B cell (primary cell): ENCODE results near the gene MAPRE2. TPM values are rescaled to one million over a fixed set of nuclear protein-coding genes. Genes with fewer than 3 reads are reported as not detected.
A peak's percentile ranks its signal among the peaks of the same experiment; 100 is the strongest.

ENCODE experiments used
- ATAC-seq: fragments of 200-7000 bp; cut with Tn5 transposase; one replicate; pipeline ENCODE4 v1.10.0; 2021; ENCODE audit warnings: low read depth, mild to moderate bottlenecking, moderate number of reproducible peaks, moderate library complexity
- CTCF ChIA-PET: fragments of 350-600 bp; sonication (Branson Sonifier 250); formaldehyde crosslinking; loops from one replicate; lab custom pipeline; 2021; ENCODE audit warnings: antibody characterized with exemption, inconsistent platforms; lab: Charles Lee
- POLR2A ChIA-PET: fragments of 350-600 bp; sonication (Branson Sonifier 250); formaldehyde crosslinking; loops from one replicate; lab custom pipeline; 2021; ENCODE audit warnings: antibody characterized with exemption; lab: Charles Lee
- DNase-seq: peaks from one replicate; pipeline ENCODE4 v3.0.0; 2013
- H2AFZ ChIP-seq: 2 replicates; pipeline ENCODE4 v1.6.1; 2012; ENCODE audit warnings: mild to moderate bottlenecking, low read depth, low read length; ENCODE audit not compliant: insufficient read depth, poor library complexity, severe bottlenecking
- H3K27ac ChIP-seq, 2 donors: 1 replicate in 1 of 2; 2 replicates in 1 of 2; pipeline ENCODE4 v1.5.1; 2012 to 2013; ENCODE audit warnings: low read length in 2 of 2, mild to moderate bottlenecking in 2 of 2, moderate library complexity in 1 of 2
- H3K27me3 ChIP-seq, 4 experiments: fragments of 200-600 bp in 1 of 4; sonication (generic) in 1 of 4; replicated peaks in 1 of 4; 1 replicate in 2 of 4; 2 replicates in 2 of 4; pipeline versions ENCODE4 v1.6.1 to v1.7.0; 2013 to 2016; ENCODE audit warnings: low read length in 3 of 4, mild to moderate bottlenecking in 2 of 4, mixed read lengths in 1 of 4, moderate library complexity in 1 of 4; ENCODE audit not compliant: insufficient read depth in 4 of 4, control insufficient read depth in 3 of 4; ENCODE audit errors: control extremely low read depth in 1 of 4
- H3K36me3 ChIP-seq, 2 experiments: replicated peaks in 1 of 2; 1 replicate in 1 of 2; 2 replicates in 1 of 2; pipeline versions ENCODE4 v1.6.1 to v1.7.1; 2013; ENCODE audit warnings: low read length in 1 of 2; ENCODE audit not compliant: insufficient read depth in 2 of 2, control insufficient read depth in 1 of 2; ENCODE audit errors: control extremely low read depth in 1 of 2, extremely low read depth in 1 of 2
- H3K4me1 ChIP-seq, 2 donors: fragments of 200-600 bp in 1 of 2; sonication (generic) in 1 of 2; 1 replicate in 1 of 2; 2 replicates in 1 of 2; pipeline versions ENCODE4 v1.5.1 to v1.6.1; 2013 to 2017; ENCODE audit warnings: low read length in 2 of 2; ENCODE audit not compliant: control insufficient read depth in 2 of 2, insufficient read depth in 2 of 2
- H3K4me2 ChIP-seq: replicated peaks from 2 replicates; pipeline ENCODE3; 2012; ENCODE audit warnings: mild to moderate bottlenecking, low read depth, low read length; ENCODE audit not compliant: poor library complexity, severe bottlenecking
- H3K4me3 ChIP-seq, 5 experiments: fragments of 200-600 bp in 1 of 5; sonication (generic) in 1 of 5; 1 replicate in 3 of 5; 2 replicates in 2 of 5; pipeline versions ENCODE4 v1.5.1 to v1.7.0; 2011 to 2016; ENCODE audit warnings: low read length in 4 of 5, mild to moderate bottlenecking in 4 of 5, low read depth in 2 of 5, control low read depth in 1 of 5, moderate library complexity in 1 of 5; ENCODE audit not compliant: insufficient read depth in 1 of 5; ENCODE audit errors: control extremely low read depth in 1 of 5, extremely low read depth in 1 of 5
- H3K79me2 ChIP-seq: fragments of 200-600 bp; sonication (generic); one replicate; pipeline ENCODE4 v1.6.0; 2016; ENCODE audit warnings: low read length; ENCODE audit not compliant: control insufficient read depth, insufficient read depth
- H3K9ac ChIP-seq: fragments of 200-600 bp; sonication (generic); 2 replicates; pipeline ENCODE4 v1.6.1; 2017; ENCODE audit warnings: mild to moderate bottlenecking, low read length, moderate library complexity
- H3K9me3 ChIP-seq, 3 donors: one replicate each; pipeline versions ENCODE4 v1.6.1 to v1.7.1; 2013; ENCODE audit warnings: low read length in 2 of 3; ENCODE audit not compliant: control insufficient read depth in 2 of 3, insufficient read depth in 1 of 3; ENCODE audit errors: control extremely low read depth in 1 of 3
- H4K20me1 ChIP-seq: 2 replicates; pipeline ENCODE4 v1.6.0; 2012; ENCODE audit warnings: mild to moderate bottlenecking, low read length; ENCODE audit not compliant: insufficient read depth, control insufficient read depth, poor library complexity, severe bottlenecking
- H3K27ac Mint-ChIP-seq: one replicate; pipeline ENCODE4 v1.8.0; 2021; ENCODE audit warnings: mixed read lengths
- H3K27me3 Mint-ChIP-seq: one replicate; pipeline ENCODE4 v1.8.0; 2021; ENCODE audit warnings: mixed read lengths
- H3K4me1 Mint-ChIP-seq: one replicate; pipeline ENCODE4 v1.8.0; 2021; ENCODE audit warnings: mixed read lengths
- H3K4me3 Mint-ChIP-seq: one replicate; pipeline ENCODE4 v1.8.0; 2021; ENCODE audit warnings: mixed read lengths
- H3K9me3 Mint-ChIP-seq: one replicate; pipeline ENCODE4 v1.8.0; 2022; ENCODE audit warnings: mixed read lengths; ENCODE audit not compliant: insufficient read depth
- EZH2 ChIP-seq: IDR thresholded peaks from 2 replicates; pipeline ENCODE4 v1.6.1; 2012; ENCODE audit warnings: borderline replicate concordance, low read depth, mild to moderate bottlenecking, moderate library complexity, low read length; ENCODE audit not compliant: insufficient read depth, poor library complexity, severe bottlenecking
- WGBS: methylation state at CpG from one replicate; pipeline ENCODE4 v1.1.5; 2013; ENCODE audit warnings: missing lambda C conversion rate; ENCODE audit not compliant: insufficient coverage; 5-methylcytosine and 5-hydroxymethylcytosine counted together
- intact Hi-C: fragments of 100-400 bp; cut with micrococcal nuclease; formaldehyde crosslinking; loops from one replicate; pipeline ENCODE4 v1.10.0; 2022
- polyA plus RNA-seq: library from polyadenylated mRNA; depleted of rRNA; stranded (reverse); fragments of >200 nt; gene quantifications from 2 replicates; pipeline ENCODE4 v1.2.3, GENCODE V29; 2012
- total RNA-seq, 2 donors: library from RNA; stranded (reverse); fragments of 120-200 nt in 1 of 2; gene quantifications; 1 replicate in 1 of 2; 2 replicates in 1 of 2; pipeline versions ENCODE4 v1.2.3 to v1.2.4, GENCODE V29; 2013 to 2022
- TF ChIP-seq, protein P1 (sequence below): fragments of 200-600 bp; IDR thresholded peaks from one replicate; pipeline ENCODE4 v1.8.0; 2022; ENCODE audit warnings: antibody characterized with exemption, mild to moderate bottlenecking

The MAPRE2 gene
- total and polyA plus RNA-seq, 2 donors (not counting 1 experiment from before 2014, with no cell fraction given), result 36.7 to 63.3 TPM

DNA sequence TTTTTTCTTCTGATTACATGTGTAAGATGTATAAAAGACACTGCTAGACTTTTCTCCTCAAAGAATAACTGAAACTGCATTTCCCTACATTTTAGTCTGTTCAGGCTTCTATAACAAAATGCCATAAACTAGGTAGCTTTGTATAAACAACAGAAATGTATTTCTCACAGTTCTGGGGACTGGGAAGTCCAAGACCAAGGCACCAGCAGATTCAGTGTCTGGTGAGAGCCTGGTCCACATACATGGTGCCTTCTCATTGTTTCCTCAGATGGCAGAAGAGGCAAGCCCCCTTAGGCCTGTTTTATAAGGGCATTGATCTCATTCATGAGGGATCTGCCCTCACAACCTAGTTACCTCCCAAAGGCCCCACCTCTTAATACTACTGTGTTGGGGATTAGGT lies 71.5 kb downstream of the MAPRE2 start:
- H2AFZ ChIP-seq, result no peak overlapping the region
- intact Hi-C loops, result no loop called here
- H3K4me1 Mint-ChIP-seq, result peaks cover 58% of the 10 kb centered on the region
- peaks cover 15 to 18% of the 10 kb centered on the region in 2 donors for H3K4me1 ChIP-seq
- peaks cover 62% of the 10 kb centered on the region for H4K20me1 ChIP-seq
- no peaks in the 10 kb centered on the region for H3K27me3 ChIP-seq
- no peak for DNase-seq
- ChIA-PET CTCF (interaction anchor here (1.4 kb wide), 1 partner anchor 242 kb away, joined by 3 read pairs; no protein-coding TSS in a partner anchor), POLR2A (interaction anchor here (0.7 kb wide), 1 partner anchor 69 kb away, joined by 3 read pairs; no protein-coding TSS in a partner anchor)
- H3K27ac Mint-ChIP-seq, result no peak overlapping the region
- H3K4me2 ChIP-seq, result no peak overlapping the region
- no peak overlapping the region for H3K4me3 ChIP-seq
- H3K9me3 Mint-ChIP-seq, result no peaks in the 10 kb centered on the region
- ATAC-seq, result no peak
- H3K9ac ChIP-seq, result no peak overlapping the region
- H3K36me3 ChIP-seq, result peaks cover 2 to 12% of the 10 kb centered on the region in 2 experiments
- H3K27ac ChIP-seq, result no peak overlapping the region
- peaks cover 3 to 4% (median 4%) of the 10 kb centered on the region in 3 donors for H3K9me3 ChIP-seq
- no peak overlapping the region for H3K4me3 Mint-ChIP-seq
- peaks cover 97% of the 10 kb centered on the region for H3K79me2 ChIP-seq
- H3K27me3 Mint-ChIP-seq, result no peaks in the 10 kb centered on the region
- TF ChIP-seq, protein P1, sequence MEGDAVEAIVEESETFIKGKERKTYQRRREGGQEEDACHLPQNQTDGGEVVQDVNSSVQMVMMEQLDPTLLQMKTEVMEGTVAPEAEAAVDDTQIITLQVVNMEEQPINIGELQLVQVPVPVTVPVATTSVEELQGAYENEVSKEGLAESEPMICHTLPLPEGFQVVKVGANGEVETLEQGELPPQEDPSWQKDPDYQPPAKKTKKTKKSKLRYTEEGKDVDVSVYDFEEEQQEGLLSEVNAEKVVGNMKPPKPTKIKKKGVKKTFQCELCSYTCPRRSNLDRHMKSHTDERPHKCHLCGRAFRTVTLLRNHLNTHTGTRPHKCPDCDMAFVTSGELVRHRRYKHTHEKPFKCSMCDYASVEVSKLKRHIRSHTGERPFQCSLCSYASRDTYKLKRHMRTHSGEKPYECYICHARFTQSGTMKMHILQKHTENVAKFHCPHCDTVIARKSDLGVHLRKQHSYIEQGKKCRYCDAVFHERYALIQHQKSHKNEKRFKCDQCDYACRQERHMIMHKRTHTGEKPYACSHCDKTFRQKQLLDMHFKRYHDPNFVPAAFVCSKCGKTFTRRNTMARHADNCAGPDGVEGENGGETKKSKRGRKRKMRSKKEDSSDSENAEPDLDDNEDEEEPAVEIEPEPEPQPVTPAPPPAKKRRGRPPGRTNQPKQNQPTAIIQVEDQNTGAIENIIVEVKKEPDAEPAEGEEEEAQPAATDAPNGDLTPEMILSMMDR, result no peak
- no peak for TF ChIP-seq EZH2

DNA sequence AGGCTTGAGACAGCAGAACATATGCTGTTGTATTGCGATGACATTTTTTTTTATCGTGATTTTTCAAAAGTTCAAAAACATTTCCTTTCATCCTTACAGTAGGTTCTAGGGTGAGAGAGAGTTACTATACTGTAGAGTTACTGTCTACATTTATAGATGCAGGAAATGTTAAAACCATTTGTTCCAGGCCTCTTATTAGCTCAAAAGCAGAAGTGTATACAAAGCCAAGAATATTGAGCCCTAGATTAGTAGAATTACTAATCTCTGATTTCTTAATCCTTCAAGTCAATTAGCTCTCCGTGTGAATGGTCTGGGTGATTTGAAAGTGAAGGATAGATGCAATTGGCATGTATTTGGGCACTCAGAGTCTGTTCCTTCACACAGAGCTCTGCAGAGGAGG lies 73.1 kb downstream of the MAPRE2 start:
- WGBS, result no CpG with 5 or more reads among the region's 3 CpGs
- Histone ChIP-seq H3K27ac (peak overlapping the region in 1 of 2 donors; percentile 40), H3K9me3 (peaks cover 3 to 4% (median 4%) of the 10 kb centered on the region in 3 donors), H3K9ac (peak overlapping the region; percentile 10), H3K4me1 (peaks cover 15 to 18% of the 10 kb centered on the region in 2 donors), H3K27me3 (no peaks in the 10 kb centered on the region), H3K4me3 (no peak overlapping the region), H4K20me1 (peaks cover 78% of the 10 kb centered on the region), H2AFZ (no peak overlapping the region), H3K4me2 (peak overlapping the region; percentile 22), H3K36me3 (peaks cover 2 to 14% of the 10 kb centered on the region in 2 experiments), H3K79me2 (peaks cover 98% of the 10 kb centered on the region)
- DNase-seq (no peak), ATAC-seq (no peak)
- ChIA-PET CTCF (interaction anchor here (1.4 to 1.7 kb wide), 2 partner anchors 63 to 108 kb away, joined by 3 to 6 read pairs; no protein-coding TSS in a partner anchor), POLR2A (no interaction called here)
- H3K9me3 Mint-ChIP-seq, result no peaks in the 10 kb centered on the region
- no peak overlapping the region for H3K27ac Mint-ChIP-seq
- H3K4me3 Mint-ChIP-seq, result no peak overlapping the region
- peaks cover 50% of the 10 kb centered on the region for H3K4me1 Mint-ChIP-seq
- intact Hi-C loops, result no loop called here
- TF ChIP-seq, protein P1, result no peak
- no peak for TF ChIP-seq EZH2
- no peaks in the 10 kb centered on the region for H3K27me3 Mint-ChIP-seq
